ENCODE results near the gene TAF4. TPM values are rescaled to one million over a fixed set of nuclear protein-coding genes. Genes with fewer than 3 reads are reported as not detected.

The TAF4 gene
- total and polyA plus RNA-seq, 2 of the 13 experiments (the other 11 are each of a cell fraction or from before 2014, with no cell fraction given), result 5.9 to 12.0 TPM

DNA sequence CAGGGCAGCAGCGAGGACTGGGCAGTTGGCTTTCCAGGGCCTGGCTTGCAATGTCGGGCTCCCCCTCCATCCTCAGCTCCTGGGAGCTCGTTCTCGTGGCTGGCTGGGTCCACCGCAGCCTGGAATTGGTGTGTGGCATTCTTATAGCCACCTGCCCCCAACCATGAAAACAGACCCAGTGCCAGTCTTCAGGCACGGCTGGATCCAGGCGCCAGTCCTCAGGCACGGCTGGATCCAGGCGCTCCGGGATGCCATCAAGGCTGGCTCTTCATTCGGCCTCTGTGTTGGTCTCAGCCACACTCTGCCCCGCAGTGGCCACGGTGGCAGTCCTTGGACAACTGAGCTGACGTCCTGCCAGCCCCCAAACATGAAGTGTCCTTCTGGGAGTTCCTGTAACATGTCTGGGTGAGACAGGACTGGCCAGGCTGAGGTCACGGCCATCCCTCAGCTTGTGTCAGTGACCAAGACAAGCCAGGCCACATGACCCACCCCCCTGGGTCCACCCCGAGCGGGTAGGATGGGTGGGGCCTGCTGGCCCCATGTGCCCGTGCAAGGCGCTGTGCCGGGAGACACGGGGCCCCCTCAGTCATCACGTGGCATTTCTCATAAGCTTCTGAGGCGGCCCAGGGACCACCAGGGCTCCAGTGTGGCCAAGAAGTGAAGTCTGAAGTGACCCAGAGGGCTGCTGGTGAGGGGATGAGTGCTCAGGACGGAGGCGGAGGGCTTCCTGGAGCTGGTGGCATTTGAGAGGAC lies 99.0 kb downstream of the TAF4 start (continued):
- TF ChIP-seq ZNF292 (CRISPR knock-in tag; IDR thresholded peaks at IDR 0.05; ENCODE audit: borderline replicate concordance, low read depth), result no peak
- TF ChIP-seq SNAPC2 (CRISPR knock-in tag; IDR thresholded peaks at IDR 0.05), result no peak
- no peak for TF ChIP-seq XBP1 (CRISPR knock-in tag; IDR thresholded peaks at IDR 0.05)
- peak; percentile 100 for TF ChIP-seq ZNF329 (CRISPR knock-in tag; IDR thresholded peaks at IDR 0.05; ENCODE audit: low read depth)
- no peak for TF ChIP-seq PCBP2 (optimal IDR thresholded peaks at IDR 0.05; ENCODE audit: low read depth, low read length, poor library complexity, severe bottlenecking)
- TF ChIP-seq ZSCAN9 (CRISPR knock-in tag; IDR thresholded peaks at IDR 0.05; ENCODE audit: borderline replicate concordance), result no peak
- TF ChIP-seq HDAC2 (CRISPR knock-in tag; IDR thresholded peaks at IDR 0.05), result no peak
- TF ChIP-seq, protein P1, sequence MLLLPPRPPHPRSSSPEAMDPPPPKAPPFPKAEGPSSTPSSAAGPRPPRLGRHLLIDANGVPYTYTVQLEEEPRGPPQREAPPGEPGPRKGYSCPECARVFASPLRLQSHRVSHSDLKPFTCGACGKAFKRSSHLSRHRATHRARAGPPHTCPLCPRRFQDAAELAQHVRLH (CRISPR knock-in tag; IDR thresholded peaks at IDR 0.05; ENCODE audit: borderline replicate concordance, low read depth), result no peak
- TF ChIP-seq, protein P2, sequence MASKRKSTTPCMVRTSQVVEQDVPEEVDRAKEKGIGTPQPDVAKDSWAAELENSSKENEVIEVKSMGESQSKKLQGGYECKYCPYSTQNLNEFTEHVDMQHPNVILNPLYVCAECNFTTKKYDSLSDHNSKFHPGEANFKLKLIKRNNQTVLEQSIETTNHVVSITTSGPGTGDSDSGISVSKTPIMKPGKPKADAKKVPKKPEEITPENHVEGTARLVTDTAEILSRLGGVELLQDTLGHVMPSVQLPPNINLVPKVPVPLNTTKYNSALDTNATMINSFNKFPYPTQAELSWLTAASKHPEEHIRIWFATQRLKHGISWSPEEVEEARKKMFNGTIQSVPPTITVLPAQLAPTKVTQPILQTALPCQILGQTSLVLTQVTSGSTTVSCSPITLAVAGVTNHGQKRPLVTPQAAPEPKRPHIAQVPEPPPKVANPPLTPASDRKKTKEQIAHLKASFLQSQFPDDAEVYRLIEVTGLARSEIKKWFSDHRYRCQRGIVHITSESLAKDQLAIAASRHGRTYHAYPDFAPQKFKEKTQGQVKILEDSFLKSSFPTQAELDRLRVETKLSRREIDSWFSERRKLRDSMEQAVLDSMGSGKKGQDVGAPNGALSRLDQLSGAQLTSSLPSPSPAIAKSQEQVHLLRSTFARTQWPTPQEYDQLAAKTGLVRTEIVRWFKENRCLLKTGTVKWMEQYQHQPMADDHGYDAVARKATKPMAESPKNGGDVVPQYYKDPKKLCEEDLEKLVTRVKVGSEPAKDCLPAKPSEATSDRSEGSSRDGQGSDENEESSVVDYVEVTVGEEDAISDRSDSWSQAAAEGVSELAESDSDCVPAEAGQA (IDR thresholded peaks at IDR 0.05; ENCODE audit: low read depth), result no peak
- TF ChIP-seq, protein P2 (CRISPR knock-in tag; IDR thresholded peaks at IDR 0.05; ENCODE audit: borderline replicate concordance), result no peak
- TF ChIP-seq ZNF530 (CRISPR knock-in tag; IDR thresholded peaks at IDR 0.05; ENCODE audit: low read depth), result no peak
- TF ChIP-seq, protein P3, sequence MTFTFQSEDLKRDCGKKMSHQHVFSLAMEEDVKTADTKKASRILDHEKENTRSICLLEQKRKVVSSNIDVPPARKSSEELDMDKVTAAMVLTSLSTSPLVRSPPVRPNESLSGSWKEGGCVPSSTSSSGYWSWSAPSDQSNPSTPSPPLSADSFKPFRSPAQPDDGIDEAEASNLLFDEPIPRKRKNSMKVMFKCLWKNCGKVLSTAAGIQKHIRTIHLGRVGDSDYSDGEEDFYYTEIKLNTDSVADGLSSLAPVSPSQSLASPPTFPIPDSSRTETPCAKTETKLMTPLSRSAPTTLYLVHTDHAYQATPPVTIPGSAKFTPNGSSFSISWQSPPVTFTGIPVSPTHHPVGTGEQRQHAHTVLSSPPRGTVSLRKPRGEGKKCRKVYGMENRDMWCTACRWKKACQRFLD (CRISPR knock-in tag; IDR thresholded peaks at IDR 0.05; ENCODE audit: borderline replicate concordance), result 0 out of 2 replicates have a peak, but pooled peaks have one; percentile 61
- TF ChIP-seq, protein P4, sequence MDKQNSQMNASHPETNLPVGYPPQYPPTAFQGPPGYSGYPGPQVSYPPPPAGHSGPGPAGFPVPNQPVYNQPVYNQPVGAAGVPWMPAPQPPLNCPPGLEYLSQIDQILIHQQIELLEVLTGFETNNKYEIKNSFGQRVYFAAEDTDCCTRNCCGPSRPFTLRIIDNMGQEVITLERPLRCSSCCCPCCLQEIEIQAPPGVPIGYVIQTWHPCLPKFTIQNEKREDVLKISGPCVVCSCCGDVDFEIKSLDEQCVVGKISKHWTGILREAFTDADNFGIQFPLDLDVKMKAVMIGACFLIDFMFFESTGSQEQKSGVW (CRISPR knock-in tag; IDR thresholded peaks at IDR 0.05; ENCODE audit: borderline replicate concordance), result no peak
- TF ChIP-seq FOSL1 (CRISPR knock-in tag; IDR thresholded peaks at IDR 0.05; ENCODE audit: borderline replicate concordance), result no peak
- no peak for TF ChIP-seq GLI4 (CRISPR knock-in tag; IDR thresholded peaks at IDR 0.05; ENCODE audit: borderline replicate concordance)
- no peak for TF ChIP-seq SNAI1 (CRISPR knock-in tag; IDR thresholded peaks at IDR 0.05; ENCODE audit: borderline replicate concordance)
- TF ChIP-seq ZFP90 (CRISPR knock-in tag; IDR thresholded peaks at IDR 0.05; ENCODE audit: borderline replicate concordance), result no peak
- TF ChIP-seq U2AF2 (IDR thresholded peaks at IDR 0.05; ENCODE audit: low read depth, low read length), result no peak
- TF ChIP-seq KDM4B (CRISPR knock-in tag; IDR thresholded peaks at IDR 0.05), result no peak
- TF ChIP-seq CREM (IDR thresholded peaks at IDR 0.05), result no peak
- no peak for TF ChIP-seq CREM (CRISPR knock-in tag; IDR thresholded peaks at IDR 0.05)
- peak; percentile 36; the same call in 1 of the 2 replicates for TF ChIP-seq SOX5 (CRISPR knock-in tag; IDR thresholded peaks at IDR 0.05; ENCODE audit: borderline replicate concordance)
- TF ChIP-seq ZNF225 (CRISPR knock-in tag; IDR thresholded peaks at IDR 0.05), result no peak

All from HepG2 (cell line).